ENCODE data around the gene CDK16. TPM values are rescaled to one million over a fixed set of nuclear protein-coding genes. Genes with fewer than 3 reads are reported as not detected.

Gene CDK16
- total RNA-seq, 2 experiments from 2014 or later: 68.5 to 86.1 TPM

GRCh38 chrX:47179221-47179927 lies 39.1 kb upstream of the CDK16 start:
- Histone ChIP-seq H3K4me2 (ENCODE audit: low read length) (no peak overlapping the region), H3K4me3 (ENCODE audit: low read depth, low read length, poor library complexity, severe bottlenecking) (no peak overlapping the region), H3K36me3 (ENCODE audit: insufficient read depth, low read length) (peaks cover 40% of the 10 kb centered on the region), H3K9me3 (ENCODE audit: low read length) (no peaks in the 10 kb centered on the region), H2AFZ (ENCODE audit: low read length) (no peak overlapping the region), H3K79me2 (ENCODE audit: insufficient read depth, low read depth, low read length) (no peaks in the 10 kb centered on the region), H4K20me1 (ENCODE audit: insufficient read depth, low read length) (no peaks in the 10 kb centered on the region), H3K9me2 (ENCODE audit: insufficient read depth, low read length) (no peaks in the 10 kb centered on the region), H3K27ac (ENCODE audit: low read depth, low read length, poor library complexity, severe bottlenecking) (no peak overlapping the region), H3K4me1 (ENCODE audit: insufficient read depth, low read length, poor library complexity, severe bottlenecking) (no peaks in the 10 kb centered on the region)
- POLR2A ChIA-PET: no interaction called here
- DNase-seq (ENCODE audit: low spot score): no peak
- intact Hi-C loops (cut with micrococcal nuclease; ENCODE audit: unreplicated experiment): no loop called here
- CTCF ChIA-PET (ENCODE audit: unreplicated experiment): no interaction called here
- no TSS peak for BruUV-seq (replicated peaks)
- no peak for TF ChIP-seq CTCF (conservative IDR thresholded peaks at IDR 0.05; ENCODE audit: low read length)
- no peak for TF ChIP-seq EZH2phosphoT487 (IDR thresholded peaks at IDR 0.05; ENCODE audit: borderline replicate concordance, low read depth, low read length)

GRCh38 chrX:47179928-47180255 lies 38.6 kb upstream of the CDK16 start:
- intact Hi-C loops (cut with micrococcal nuclease; ENCODE audit: unreplicated experiment): no loop called here
- Histone ChIP-seq H3K27ac (ENCODE audit: low read depth, low read length, poor library complexity, severe bottlenecking) (no peak overlapping the region), H3K9me3 (ENCODE audit: low read length) (no peaks in the 10 kb centered on the region), H3K4me1 (ENCODE audit: insufficient read depth, low read length, poor library complexity, severe bottlenecking) (no peaks in the 10 kb centered on the region), H4K20me1 (ENCODE audit: insufficient read depth, low read length) (no peaks in the 10 kb centered on the region), H3K9me2 (ENCODE audit: insufficient read depth, low read length) (no peaks in the 10 kb centered on the region), H3K79me2 (ENCODE audit: insufficient read depth, low read depth, low read length) (no peaks in the 10 kb centered on the region), H3K36me3 (ENCODE audit: insufficient read depth, low read length) (peaks cover 43% of the 10 kb centered on the region), H3K4me2 (ENCODE audit: low read length) (no peak overlapping the region), H3K4me3 (ENCODE audit: low read depth, low read length, poor library complexity, severe bottlenecking) (no peak overlapping the region), H2AFZ (ENCODE audit: low read length) (no peak overlapping the region)
- DNase-seq (ENCODE audit: low spot score): no peak
- ChIA-PET CTCF (ENCODE audit: unreplicated experiment) (no interaction called here), POLR2A (no interaction called here)
- BruUV-seq (replicated peaks): no TSS peak
- TF ChIP-seq CTCF (conservative IDR thresholded peaks at IDR 0.05; ENCODE audit: low read length) (no peak), EZH2phosphoT487 (IDR thresholded peaks at IDR 0.05; ENCODE audit: borderline replicate concordance, low read depth, low read length) (no peak)

- H3K27ac ChIP-seq (ENCODE audit: low read depth, low read length, poor library complexity, severe bottlenecking): no peak overlapping the region
- no peak for TF ChIP-seq EZH2phosphoT487 (IDR thresholded peaks at IDR 0.05; ENCODE audit: borderline replicate concordance, low read depth, low read length)
- TF ChIP-seq CTCF (conservative IDR thresholded peaks at IDR 0.05; ENCODE audit: low read length): no peak
- POLR2A ChIA-PET: no interaction called here
- no peaks in the 10 kb centered on the region for H4K20me1 ChIP-seq (ENCODE audit: insufficient read depth, low read length)
- no peak overlapping the region for H2AFZ ChIP-seq (ENCODE audit: low read length)
- CTCF ChIA-PET (ENCODE audit: unreplicated experiment): no interaction called here
- no peak for DNase-seq (ENCODE audit: low spot score)
- intact Hi-C loops (cut with micrococcal nuclease; ENCODE audit: unreplicated experiment): no loop called here
- no peaks in the 10 kb centered on the region for H3K4me1 ChIP-seq (ENCODE audit: insufficient read depth, low read length, poor library complexity, severe bottlenecking)
- H3K4me2 ChIP-seq (ENCODE audit: low read length): no peak overlapping the region
- H3K9me3 ChIP-seq (ENCODE audit: low read length): no peaks in the 10 kb centered on the region
- no peaks in the 10 kb centered on the region for H3K79me2 ChIP-seq (ENCODE audit: insufficient read depth, low read depth, low read length)
- no TSS peak for BruUV-seq (replicated peaks)
- H3K36me3 ChIP-seq (ENCODE audit: insufficient read depth, low read length): peaks cover 43% of the 10 kb centered on the region
- H3K9me2 ChIP-seq (ENCODE audit: insufficient read depth, low read length): no peaks in the 10 kb centered on the region
- H3K4me3 ChIP-seq (ENCODE audit: low read depth, low read length, poor library complexity, severe bottlenecking): no peak overlapping the region
Measured at GRCh38 chrX:47180346-47180745, 38.1 kb upstream of the CDK16 start.
